HT-29 (cell line): ENCODE data around the gene YBEY. TPM values are rescaled to one million over a fixed set of nuclear protein-coding genes. Genes with fewer than 3 reads are reported as not detected.

Experiments used
- DNase-seq: peaks from one replicate; pipeline ENCODE4 v3.0.0-alpha.2; 2015; ENCODE audit warnings: low spot score
- total RNA-seq: library from RNA; depleted of rRNA; stranded (reverse); fragments of >200 nt; shearing (Covaris generic); gene quantifications from 2 replicates; pipeline ENCODE4 v1.2.3, GENCODE V29; 2014

Gene YBEY
- total RNA-seq, 1 experiment from 2014 or later: 9.4 TPM

DNA sequence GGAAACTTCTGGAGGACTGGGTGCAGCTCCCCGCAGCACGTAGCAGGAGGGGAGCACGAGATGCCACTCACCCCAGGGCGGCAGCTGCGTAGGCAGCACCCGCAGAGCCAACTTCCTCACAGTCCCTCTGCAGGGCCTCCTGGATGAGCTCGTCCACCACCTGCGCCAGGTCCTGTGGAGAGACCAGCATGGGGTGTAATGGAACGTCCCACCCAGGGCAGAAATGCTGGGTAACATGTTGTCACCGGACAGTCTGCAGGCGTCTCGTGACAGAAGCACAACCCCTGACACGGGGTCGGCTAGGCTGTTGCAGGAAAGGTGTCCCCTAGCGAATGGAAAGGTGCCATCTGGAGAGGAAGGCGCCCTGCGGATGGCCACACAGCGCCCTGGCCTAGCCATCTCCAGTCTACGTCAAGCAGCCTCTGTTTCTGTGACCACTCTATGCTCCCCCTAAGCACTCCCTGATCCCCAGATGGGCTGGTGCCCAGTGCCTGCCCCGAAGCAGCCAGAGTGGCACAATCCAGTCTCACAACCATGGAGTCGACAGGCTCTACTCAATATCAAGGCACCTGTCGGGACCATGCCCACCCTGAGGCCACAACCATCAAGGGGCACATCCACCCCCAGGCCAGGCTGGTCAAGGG, 22.0 kb upstream of the YBEY start:
- DNase-seq: no peak

GRCh38 chr21:46264690-46265144, 21.4 kb upstream of the YBEY start:
- DNase-seq: no peak

DNA sequence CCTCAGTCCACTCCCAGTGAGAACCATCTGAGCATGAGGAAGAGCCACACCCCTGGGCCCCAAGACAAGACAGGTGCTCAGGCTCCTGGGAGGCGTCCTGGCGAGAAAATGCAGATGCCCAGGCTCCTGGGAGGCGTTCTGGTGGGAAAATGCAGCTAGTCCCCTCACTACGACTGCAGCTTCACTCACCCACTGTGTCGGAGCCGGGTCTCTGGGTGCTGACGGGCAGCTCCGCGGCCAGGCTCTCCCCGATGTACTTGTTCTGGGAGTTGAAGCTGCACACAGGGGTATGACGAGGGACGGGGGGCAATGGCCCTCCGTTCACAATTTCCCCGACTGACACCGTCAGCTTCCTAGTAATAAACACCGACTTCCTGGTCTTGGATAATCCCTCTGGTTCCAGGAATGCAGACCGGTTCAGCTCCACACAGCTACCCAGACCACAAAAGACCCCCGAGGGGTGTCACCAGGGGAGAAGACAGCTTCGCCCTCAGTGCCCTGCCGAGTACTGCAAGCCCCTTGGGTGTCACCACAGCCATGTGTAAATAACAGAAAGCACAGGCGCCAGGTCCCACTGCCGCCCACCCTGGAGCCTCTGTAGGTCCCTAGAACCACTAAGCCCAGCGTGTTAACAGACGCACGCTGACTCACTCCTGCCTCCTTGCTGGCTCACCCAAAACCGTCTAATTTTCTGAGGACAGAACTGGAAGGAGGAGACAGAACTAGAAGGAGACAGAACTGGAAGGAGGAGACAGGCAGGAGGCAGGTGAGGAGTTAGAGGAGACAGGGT, 20.2 kb upstream of the YBEY start:
- DNase-seq: no peak

DNA sequence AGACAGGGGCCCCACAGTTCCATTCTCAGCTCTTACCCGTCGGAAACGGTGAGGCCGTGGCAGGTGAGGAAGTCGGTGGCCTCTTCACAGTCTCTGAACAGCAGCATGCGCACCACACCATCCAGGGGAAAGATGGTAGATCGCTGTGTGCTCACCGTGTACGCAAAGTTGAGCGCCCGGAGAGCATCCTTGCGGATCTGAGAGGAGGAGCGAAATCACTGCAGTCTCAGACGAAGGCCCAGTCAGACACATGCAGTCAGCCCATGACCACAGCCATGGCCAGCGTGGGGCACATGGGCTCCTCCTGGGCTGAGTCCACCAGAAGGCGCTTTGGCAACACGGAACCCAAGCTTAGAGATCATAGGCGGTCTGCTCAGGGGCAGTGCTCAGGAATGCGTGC, 19.2 kb upstream of the YBEY start:
- no peak for DNase-seq

DNA sequence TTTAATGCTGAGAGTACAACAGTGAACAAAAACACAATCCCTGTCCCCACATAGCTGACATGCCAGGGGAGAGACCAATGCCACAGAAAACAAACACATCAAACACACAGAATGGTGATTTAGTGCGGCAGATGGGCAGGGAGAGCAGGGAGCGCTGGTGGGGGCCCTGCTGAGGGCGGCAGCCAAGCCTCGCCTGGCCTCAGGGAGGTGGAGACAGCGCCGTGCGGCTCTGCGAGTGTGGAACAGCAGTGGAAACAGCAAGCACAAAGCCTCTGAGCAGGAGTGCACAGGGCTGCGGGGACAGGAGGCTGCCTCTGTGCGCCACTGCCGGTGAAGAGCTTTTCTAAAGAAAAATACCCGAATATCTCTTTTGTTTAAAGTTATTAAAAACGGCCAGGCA, 17.8 kb upstream of the YBEY start:
- no peak for DNase-seq

GRCh38 chr21:46269466-46269865, 16.7 kb upstream of the YBEY start:
- DNase-seq: no peak

DNA sequence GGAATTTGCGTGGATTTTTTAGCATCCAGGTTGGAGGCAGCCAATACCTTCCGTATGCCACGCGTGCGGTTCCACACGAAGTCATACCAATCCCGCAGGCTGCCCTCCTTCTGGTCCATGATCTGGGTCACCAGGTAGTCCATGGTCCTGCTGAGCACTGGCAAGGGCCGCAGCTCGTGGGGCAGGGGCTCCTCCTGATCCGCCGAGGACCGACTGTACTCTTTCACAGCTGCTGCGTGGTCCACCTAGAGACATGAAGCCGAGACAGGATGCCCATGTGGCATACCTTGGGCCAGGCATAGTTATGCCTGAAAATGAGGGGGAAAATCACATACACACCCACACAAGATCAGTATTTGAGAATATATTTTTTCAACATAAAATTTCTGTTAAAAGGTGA, 12.8 kb upstream of the YBEY start:
- DNase-seq: no peak

DNA sequence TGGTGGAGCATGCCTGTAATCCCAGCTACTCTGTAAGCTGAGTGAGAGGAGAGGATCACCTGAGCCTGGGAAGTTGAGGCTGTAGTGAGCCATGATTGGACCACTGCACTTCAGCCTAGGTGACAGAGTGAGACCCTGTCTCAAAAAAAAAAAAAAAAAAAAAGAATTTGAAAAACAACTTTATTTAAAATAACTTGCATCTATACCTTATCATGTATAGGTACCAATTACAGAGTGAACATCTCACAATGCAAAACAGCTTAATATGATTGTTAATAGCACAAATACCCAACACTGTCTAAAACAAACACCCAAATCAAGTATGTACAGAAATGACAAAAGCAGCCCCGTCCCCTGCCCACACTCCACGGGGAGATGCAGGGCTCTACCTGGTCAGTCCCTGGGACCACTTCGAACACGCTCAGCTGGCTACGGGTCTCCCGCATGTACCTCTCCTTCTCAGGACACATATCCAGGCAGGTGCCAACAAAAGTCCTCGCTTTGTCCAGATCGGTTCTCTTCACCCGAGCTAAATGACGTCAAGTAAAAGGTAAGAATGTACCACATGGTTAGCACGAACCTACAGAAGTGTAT, 11.2 kb upstream of the YBEY start:
- DNase-seq: no peak

DNA sequence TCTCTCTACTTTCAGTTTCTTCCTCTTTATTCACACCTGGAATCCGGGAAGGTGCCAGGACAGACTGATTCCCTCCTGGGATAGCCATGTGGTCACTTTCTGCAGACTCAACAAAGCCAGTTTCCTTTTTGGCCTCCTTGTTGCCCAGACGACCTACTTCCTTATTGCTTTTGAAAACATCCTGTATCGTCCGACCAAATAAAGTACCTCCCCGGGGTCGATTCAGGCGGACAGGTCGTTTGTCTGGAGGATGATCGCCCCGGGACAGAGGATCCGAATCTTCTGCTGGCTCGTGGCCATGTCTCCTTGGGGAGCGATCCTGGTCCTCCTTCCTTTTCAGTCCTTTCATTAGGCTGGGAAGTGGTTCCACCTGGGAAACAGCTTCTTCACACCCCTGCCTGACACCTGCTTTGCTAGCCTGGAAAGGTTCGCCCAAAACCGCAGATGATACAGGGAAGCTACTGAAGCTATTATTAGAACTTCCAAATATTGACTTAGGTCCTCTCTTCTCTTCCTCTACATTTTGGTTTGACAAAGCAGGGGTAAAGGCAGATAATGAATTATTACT, 2.0 kb upstream of the YBEY start:
- peak; percentile 62 for DNase-seq

DNA sequence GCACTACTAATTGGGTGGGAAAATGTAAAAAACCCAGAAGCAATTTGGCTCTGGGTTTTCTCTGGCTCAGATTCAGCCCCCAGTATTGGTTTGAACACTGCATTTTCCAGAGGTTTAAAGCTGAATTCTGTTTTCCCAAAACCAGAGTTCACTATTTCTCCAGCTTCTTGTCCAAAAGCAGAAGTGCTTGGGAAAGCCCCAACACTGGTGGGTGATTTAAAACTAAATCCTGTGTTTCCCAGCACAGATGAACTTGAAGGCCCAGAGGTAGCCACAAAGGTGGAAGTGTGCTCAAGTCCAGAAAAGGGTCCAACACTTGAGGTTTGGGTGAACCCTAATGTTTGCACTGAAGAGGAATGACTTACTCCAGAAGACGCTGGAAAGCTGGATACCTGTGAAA, 1.4 kb upstream of the YBEY start:
- DNase-seq: no peak

DNA sequence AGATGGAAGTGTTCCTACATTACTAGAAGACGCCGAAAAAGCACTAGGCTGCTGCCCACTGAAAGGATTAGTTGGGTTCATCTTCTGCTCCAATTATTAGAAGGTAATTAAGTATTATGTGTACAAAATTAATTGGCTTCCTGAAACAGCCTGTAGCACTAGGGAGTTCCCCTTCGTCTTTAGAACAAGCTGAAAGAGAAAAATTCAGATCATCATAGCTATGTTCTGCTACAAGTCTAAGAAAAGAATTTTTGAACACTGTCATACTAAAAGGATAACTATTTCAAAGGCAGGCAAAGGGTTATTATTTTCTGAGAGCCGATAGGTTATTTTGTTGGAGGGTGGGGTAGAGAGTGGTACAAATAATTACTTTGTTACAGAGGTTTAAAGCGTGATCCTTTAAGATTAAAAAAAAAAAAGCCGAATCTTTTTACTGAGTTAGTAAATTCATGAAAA, 908 bp upstream of the YBEY start, which contains the start of gene MCM3AP:
MCM3AP (minus strand) TSS at position 406 of the 456 bp plus-strand sequence; CDS start at position 81, 325 bp downstream.
- DNase-seq: peak; percentile 7

- peak; percentile 68 for DNase-seq
Measured at GRCh38 chr21:46286648-46287002, 483 bp downstream of the YBEY start.

DNA sequence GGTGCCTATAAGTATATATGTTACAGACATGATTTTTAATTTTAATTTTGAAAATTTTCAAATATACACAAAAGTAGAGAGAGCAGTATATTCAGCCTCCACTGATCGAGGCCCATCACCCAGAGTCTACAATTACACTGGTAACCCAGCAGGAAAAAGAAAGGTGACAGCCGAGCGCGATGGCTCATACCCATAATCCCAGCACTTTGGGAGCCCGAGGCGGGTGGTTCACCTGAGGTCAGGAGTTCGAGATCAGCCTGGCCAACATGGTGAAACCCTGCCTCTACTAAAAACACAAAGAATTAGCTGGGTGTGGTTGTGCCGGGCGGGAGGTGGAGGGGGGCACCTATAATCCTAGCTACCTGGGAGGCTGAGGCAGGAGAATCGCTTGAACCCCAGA, 1.4 kb downstream of the YBEY start:
- no peak for DNase-seq

DNA sequence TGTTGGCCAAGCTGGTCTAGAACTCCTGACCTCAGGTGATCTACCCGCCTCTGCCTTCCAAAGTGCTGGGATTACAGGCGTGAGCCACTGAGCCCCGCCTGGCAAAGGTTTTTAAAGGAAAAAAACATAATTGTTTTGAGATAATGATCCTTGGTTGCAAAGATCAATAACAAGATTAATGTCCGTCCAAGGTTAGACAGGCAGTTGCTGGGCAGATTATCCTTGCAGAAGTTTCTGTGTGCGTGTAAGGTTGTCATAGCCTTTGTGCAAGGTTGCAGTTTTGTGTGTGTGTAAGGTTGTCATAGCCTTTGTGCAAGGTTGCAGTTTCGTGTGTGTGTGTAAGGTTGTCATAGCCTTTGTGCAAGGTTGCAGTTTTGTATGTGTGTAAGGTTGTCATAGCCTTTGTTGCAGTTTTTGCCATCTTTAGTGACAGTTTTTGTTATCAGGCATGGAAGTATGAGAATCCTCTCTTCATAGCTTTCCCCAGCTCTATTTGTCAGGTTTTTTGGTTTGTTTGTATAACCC, 3.6 kb downstream of the YBEY start:
- no peak for DNase-seq

DNA sequence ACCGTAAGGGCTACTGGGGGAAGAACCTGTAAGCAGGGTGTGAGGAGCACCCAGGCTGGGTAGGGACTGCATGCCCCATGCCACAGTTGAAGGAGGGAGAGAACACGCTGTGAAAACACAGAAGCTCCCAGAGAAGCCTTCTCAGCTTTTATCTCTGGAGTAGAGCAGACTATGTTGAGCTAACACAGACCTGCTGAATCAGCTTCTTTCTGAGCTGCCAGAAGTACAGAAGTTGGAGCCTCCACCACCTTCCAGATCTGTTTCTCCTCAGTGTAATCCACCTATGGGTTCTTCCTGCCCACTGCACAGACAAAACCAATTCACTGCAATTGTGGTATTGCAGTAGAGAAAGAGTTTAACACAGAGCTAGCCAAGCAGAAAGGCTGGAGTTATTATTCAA, 5.4 kb downstream of the YBEY start:
- DNase-seq: no peak

DNA sequence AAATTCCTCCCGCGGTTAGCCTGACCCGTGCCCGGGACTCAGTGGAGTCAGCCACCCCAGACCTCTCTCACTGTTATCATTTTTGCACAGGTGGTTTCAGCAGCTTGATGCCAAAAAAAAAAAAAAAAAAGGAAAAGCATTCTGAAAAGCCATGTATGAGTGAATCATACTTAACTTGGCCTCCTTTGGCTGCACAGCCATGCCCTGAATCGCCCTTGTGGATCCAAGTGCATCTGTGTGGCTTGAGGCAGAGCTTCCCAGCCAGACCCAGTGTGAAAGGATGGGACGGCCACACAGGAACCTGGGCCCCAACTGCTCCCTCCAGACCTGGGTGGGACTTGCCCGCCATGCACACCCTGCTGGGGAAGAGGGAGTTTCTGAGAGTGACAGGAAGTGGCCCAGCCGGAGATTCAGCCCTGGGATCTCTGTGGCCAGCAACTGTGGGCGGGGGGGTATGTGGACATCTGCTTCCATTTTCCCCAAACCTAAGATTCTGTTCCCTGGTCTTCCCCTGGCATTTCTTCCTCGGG, 8.6 kb downstream of the YBEY start:
- no peak for DNase-seq

DNA sequence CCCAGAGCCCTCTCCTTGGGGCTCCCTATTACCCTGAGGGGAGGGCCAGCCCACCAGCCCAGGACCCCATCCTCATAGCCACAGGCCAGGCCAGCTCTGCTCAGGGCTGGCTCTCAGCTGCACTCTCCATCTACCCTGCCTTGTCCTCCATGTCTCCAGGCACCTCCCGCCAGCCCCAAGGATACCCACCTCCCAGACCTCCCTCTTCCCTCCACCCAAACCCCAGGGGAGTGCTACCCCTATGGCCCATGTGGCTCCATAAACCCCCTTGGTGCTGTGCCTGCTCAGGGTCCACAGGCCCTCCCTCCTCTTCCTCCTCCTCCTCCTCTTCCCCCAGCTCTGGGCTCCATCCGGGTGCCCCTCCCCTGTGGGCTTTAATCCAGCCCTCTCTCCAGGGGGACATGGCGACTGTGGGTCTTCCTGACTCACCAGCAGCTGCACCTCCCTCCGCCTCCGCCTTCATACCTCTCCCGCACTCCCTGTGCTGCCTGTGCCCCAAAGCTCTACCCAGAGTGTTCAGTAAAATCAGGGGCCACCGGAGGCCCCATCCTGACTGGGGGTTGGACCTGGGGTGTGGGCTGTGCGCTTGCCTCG, 9.1 kb downstream of the YBEY start:
- DNase-seq: no peak

- no peak for DNase-seq
Measured at GRCh38 chr21:46295996-46296752, 10.0 kb downstream of the YBEY start.

DNA sequence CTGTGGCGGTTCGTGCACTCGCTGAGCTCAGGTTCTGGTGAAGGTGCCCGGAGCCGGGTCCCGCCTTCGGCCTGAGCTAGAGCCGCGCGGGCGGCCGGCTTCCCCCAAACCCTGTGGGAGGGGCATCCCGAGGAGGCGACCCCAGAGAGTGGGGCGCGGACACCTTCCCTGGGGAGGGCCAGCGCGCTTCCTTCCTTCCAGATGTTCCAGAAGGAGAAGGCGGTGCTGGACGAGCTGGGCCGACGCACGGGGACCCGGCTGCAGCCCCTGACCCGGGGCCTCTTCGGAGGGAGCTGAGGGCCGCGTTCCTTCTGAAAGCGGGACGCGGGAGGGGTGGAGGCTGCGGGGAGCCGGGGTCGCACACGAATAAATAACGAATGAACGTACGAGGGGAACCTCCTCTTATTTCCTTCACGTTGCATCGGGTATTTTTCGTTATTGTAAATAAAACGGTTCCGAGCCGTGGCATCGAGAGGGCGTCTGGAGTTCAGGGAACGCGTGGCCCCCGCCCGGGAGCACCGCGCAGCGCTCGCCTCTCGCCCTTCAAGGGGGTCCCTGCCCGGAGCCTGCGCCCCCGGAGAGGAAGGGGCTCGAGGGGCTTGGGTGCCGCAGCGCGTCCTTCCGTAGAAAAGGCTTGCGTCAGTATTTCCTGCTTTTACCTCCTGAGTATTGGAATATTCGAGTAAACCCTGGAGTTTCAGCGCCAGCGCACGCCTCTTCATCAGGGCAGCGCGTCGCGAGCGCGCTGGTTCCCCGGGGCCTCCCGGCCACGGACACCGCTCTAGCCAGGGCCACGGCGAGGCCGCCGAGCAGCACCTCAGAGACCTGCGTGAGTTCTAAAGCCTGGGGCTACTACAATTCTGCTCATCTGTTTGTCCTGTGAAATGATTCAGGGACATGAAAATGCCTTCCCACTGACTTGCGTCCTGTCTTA, 11.5 kb downstream of the YBEY start:
- DNase-seq: no peak

DNA sequence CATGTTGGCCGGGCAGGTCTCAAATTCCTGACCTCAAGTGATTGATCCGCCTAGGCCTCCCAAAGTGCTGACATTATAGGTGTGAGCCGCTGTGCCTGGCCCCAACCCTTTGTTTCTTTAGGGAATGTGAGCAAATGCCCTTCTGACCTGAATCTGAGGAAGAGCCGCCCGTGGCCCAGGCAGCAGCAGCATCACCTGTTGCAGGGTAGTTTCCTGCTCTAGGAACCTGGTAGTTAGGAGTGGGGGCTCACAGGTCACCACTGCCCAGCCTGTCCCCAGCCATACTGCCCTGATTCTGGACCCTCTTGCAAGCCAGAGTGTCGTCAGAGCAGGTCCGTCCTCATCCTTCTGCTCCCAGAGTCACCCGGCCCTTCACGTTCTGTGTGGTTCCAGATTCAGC, 13.0 kb downstream of the YBEY start:
- DNase-seq: no peak
